H1 (cell line): ENCODE measurements around the gene DLG1. TPM values are rescaled to one million over a fixed set of nuclear protein-coding genes. Genes with fewer than 3 reads are reported as not detected.

ENCODE experiments used
- CTCF ChIA-PET: fragments of 300-600 bp; sonication (Branson Sonifier 250); formaldehyde crosslinking; loops from one replicate; lab custom pipeline; 2021; ENCODE audit not compliant: partially characterized antibody; lab: Charles Lee
- POLR2A ChIA-PET: fragments of 300-600 bp; sonication (Branson Sonifier 250); formaldehyde crosslinking; loops from one replicate; lab custom pipeline; 2021; ENCODE audit warnings: inconsistent platforms; ENCODE audit not compliant: partially characterized antibody; lab: Charles Lee
- DNase-seq, 2 experiments: peaks; one replicate each; pipeline versions ENCODE4 v3.0.0 to v3.0.0-alpha.2; 2010 to 2022; ENCODE audit warnings: low spot score in 2 of 2, low read depth in 1 of 2, mixed read lengths in 1 of 2
- FAIRE-seq: peaks from 2 replicates; lab custom pipeline; 2011; peaks lifted over from hg19 to GRCh38; lab: Jason Lieb, UNC
- H2AFZ ChIP-seq: 2 replicates; pipeline ENCODE4 v1.8.1; 2012; ENCODE audit warnings: low read length, inconsistent platforms
- H2AK5ac ChIP-seq: 2 replicates; pipeline ENCODE4 v1.6.1; 2013; ENCODE audit warnings: low read depth, low read length
- H2BK120ac ChIP-seq: replicated peaks from 2 replicates; pipeline ENCODE3; 2013; ENCODE audit warnings: low read depth, low read length, inconsistent platforms
- H2BK12ac ChIP-seq: 2 replicates; pipeline ENCODE4 v1.6.1; 2013; ENCODE audit warnings: low read depth, low read length
- H2BK15ac ChIP-seq: 2 replicates; pipeline ENCODE4 v1.6.1; 2013; ENCODE audit warnings: low read length
- H2BK20ac ChIP-seq: 2 replicates; pipeline ENCODE4 v1.6.1; 2013; ENCODE audit warnings: low read length
- H2BK5ac ChIP-seq: 2 replicates; pipeline ENCODE4 v1.6.1; 2013; ENCODE audit warnings: low read depth, low read length
- H3K14ac ChIP-seq: 2 replicates; pipeline ENCODE4 v1.6.1; 2013; ENCODE audit warnings: inconsistent platforms; ENCODE audit not compliant: insufficient read length
- H3K18ac ChIP-seq: 2 replicates; pipeline ENCODE4 v1.6.1; 2013; ENCODE audit warnings: low read length; ENCODE audit errors: extremely low read depth
- H3K23ac ChIP-seq: 2 replicates; pipeline ENCODE4 v1.6.1; 2013; ENCODE audit warnings: inconsistent platforms; ENCODE audit not compliant: insufficient read length
- H3K23me2 ChIP-seq: 2 replicates; pipeline ENCODE4 v1.6.1; 2013; ENCODE audit warnings: low read depth, low read length
- H3K27ac ChIP-seq: 2 replicates; pipeline ENCODE4 v1.6.1; 2011; ENCODE audit warnings: low read depth, low read length, inconsistent platforms
- H3K27me3 ChIP-seq, 4 experiments: replicated peaks in 1 of 4; 1 replicate in 1 of 4; 2 replicates in 3 of 4; pipeline versions ENCODE4 v1.6.1 to v1.8.1; 2011 to 2013; ENCODE audit warnings: low read length in 3 of 4, mild to moderate bottlenecking in 3 of 4, inconsistent platforms in 2 of 4, mixed read lengths in 2 of 4, moderate library complexity in 1 of 4; ENCODE audit not compliant: control insufficient read depth in 3 of 4, insufficient read depth in 3 of 4; ENCODE audit errors: extremely low read depth in 1 of 4
- H3K36me3 ChIP-seq, 4 experiments: 2 replicates each; pipeline versions ENCODE4 v1.6.1 to v1.8.1; 2011 to 2013; ENCODE audit warnings: mild to moderate bottlenecking in 4 of 4, low read length in 3 of 4, moderate library complexity in 2 of 4, control low read depth in 1 of 4, inconsistent platforms in 1 of 4; ENCODE audit not compliant: insufficient read depth in 4 of 4, control insufficient read depth in 2 of 4
- H3K4ac ChIP-seq: replicated peaks from 2 replicates; pipeline ENCODE3; 2013; ENCODE audit warnings: low read length, low read depth, mixed read lengths, inconsistent platforms; ENCODE audit not compliant: insufficient read length
- H3K4me1 ChIP-seq, 4 experiments: replicated peaks in 1 of 4; 1 replicate in 1 of 4; 2 replicates in 3 of 4; pipeline versions ENCODE4 v1.6.1 to v1.8.1; 2011 to 2013; ENCODE audit warnings: low read length in 3 of 4, inconsistent platforms in 2 of 4, mixed read lengths in 1 of 4; ENCODE audit not compliant: insufficient read depth in 4 of 4, control insufficient read depth in 3 of 4
- H3K4me2 ChIP-seq, 2 experiments: 2 replicates each; pipeline versions ENCODE4 v1.6.1 to v1.8.1; 2011 to 2013; ENCODE audit warnings: low read depth in 2 of 2, low read length in 2 of 2, control low read depth in 1 of 2, inconsistent platforms in 1 of 2, mild to moderate bottlenecking in 1 of 2; ENCODE audit not compliant: insufficient read depth in 1 of 2
- H3K4me3 ChIP-seq, 4 experiments: fragments of 200-600, 300-600 bp in 1 of 4; sonication (generic), shearing (Covaris generic), sonication (Bioruptor Twin) in 1 of 4; 2 replicates each; pipeline versions ENCODE4 v1.5.1 to v1.8.1; 2011 to 2016; ENCODE audit warnings: low read length in 4 of 4, low read depth in 3 of 4, control low read depth in 2 of 4, inconsistent platforms in 2 of 4, mild to moderate bottlenecking in 2 of 4, mixed read lengths in 1 of 4, moderate library complexity in 1 of 4; ENCODE audit not compliant: insufficient read depth in 2 of 4; ENCODE audit errors: extremely low read depth in 1 of 4
- H3K56ac ChIP-seq: replicated peaks from 2 replicates; pipeline ENCODE3; 2013; ENCODE audit warnings: low read depth, mild to moderate bottlenecking, mixed read lengths, low read length, inconsistent platforms; ENCODE audit not compliant: insufficient read length
- H3K79me1 ChIP-seq: 2 replicates; pipeline ENCODE4 v1.6.1; 2013; ENCODE audit warnings: low read depth, low read length, control low read depth
- H3K79me2 ChIP-seq, 2 experiments: 2 replicates each; pipeline versions ENCODE4 v1.6.1 to v1.8.1; 2012 to 2013; ENCODE audit warnings: low read length in 2 of 2, mild to moderate bottlenecking in 2 of 2, inconsistent platforms in 1 of 2; ENCODE audit not compliant: insufficient read depth in 2 of 2, control insufficient read depth in 1 of 2
- H3K9ac ChIP-seq, 4 experiments: replicated peaks in 1 of 4; 1 replicate in 1 of 4; 2 replicates in 3 of 4; pipeline versions ENCODE4 v1.6.1 to v1.8.1; 2011 to 2013; ENCODE audit warnings: low read depth in 3 of 4, low read length in 3 of 4, control low read depth in 2 of 4, mild to moderate bottlenecking in 2 of 4, moderate library complexity in 2 of 4, inconsistent platforms in 1 of 4; ENCODE audit errors: extremely low read depth in 1 of 4
- H3K9me3 ChIP-seq, 2 experiments: 2 replicates each; pipeline versions ENCODE4 v1.6.1 to v1.8.1; 2012 to 2013; ENCODE audit warnings: mild to moderate bottlenecking in 2 of 2, moderate library complexity in 2 of 2, control low read depth in 1 of 2, inconsistent platforms in 1 of 2, low read depth in 1 of 2, low read length in 1 of 2, mixed read lengths in 1 of 2; ENCODE audit not compliant: insufficient read depth in 2 of 2
- H4K20me1 ChIP-seq, 2 experiments: replicated peaks in 1 of 2; 2 replicates each; pipeline versions ENCODE3 to v1.8.1; 2011 to 2013; ENCODE audit warnings: inconsistent platforms in 2 of 2, low read length in 2 of 2, mild to moderate bottlenecking in 1 of 2; ENCODE audit not compliant: insufficient read depth in 2 of 2, control insufficient read depth in 1 of 2
- H4K5ac ChIP-seq: 2 replicates; pipeline ENCODE4 v1.6.1; 2013; ENCODE audit warnings: low read length, low read depth, mixed read lengths, inconsistent platforms; ENCODE audit not compliant: insufficient read length
- H4K8ac ChIP-seq: 2 replicates; pipeline ENCODE4 v1.8.0; 2013; ENCODE audit warnings: mild to moderate bottlenecking, moderate library complexity, low read length, inconsistent platforms; ENCODE audit not compliant: insufficient read depth; ENCODE audit errors: extremely low read depth
- H4K91ac ChIP-seq: replicated peaks from 2 replicates; pipeline ENCODE3; 2013; ENCODE audit warnings: low read length, mixed read lengths, inconsistent platforms; ENCODE audit not compliant: insufficient read length
- CHD2 ChIP-seq: IDR thresholded peaks from 2 replicates; pipeline ENCODE4 v1.6.1; 2012; ENCODE audit warnings: low read length, improper control_type of control experiment
- HDAC2 ChIP-seq, 2 experiments: fragments of 300-600 bp in 1 of 2; sonication (generic) in 1 of 2; IDR thresholded peaks; 2 replicates each; pipeline ENCODE4 v1.6.1; 2011 to 2012; ENCODE audit warnings: low read depth in 2 of 2, low read length in 2 of 2, mild to moderate bottlenecking in 2 of 2, moderate library complexity in 2 of 2, borderline replicate concordance in 1 of 2, inconsistent platforms in 1 of 2
- HDAC6 ChIP-seq: IDR thresholded peaks from one replicate; pipeline ENCODE4 v1.7.1; 2012; ENCODE audit warnings: low read depth, mild to moderate bottlenecking, inconsistent platforms, low read length, moderate library complexity
- NRF1 ChIP-seq: IDR thresholded peaks from 2 replicates; pipeline ENCODE4 v1.6.1; 2011; ENCODE audit warnings: mild to moderate bottlenecking, low read depth, low read length, improper control_type of control experiment
- POU5F1 ChIP-seq: IDR thresholded peaks from 2 replicates; pipeline ENCODE4 v1.6.1; 2011; ENCODE audit warnings: low read depth, mild to moderate bottlenecking, low read length, moderate library complexity
- RXRA ChIP-seq: IDR thresholded peaks from 2 replicates; pipeline ENCODE4 v1.6.1; 2011; ENCODE audit warnings: low read depth, mild to moderate bottlenecking, low read length, moderate library complexity; ENCODE audit not compliant: insufficient read depth
- SRF ChIP-seq: IDR thresholded peaks from 2 replicates; pipeline ENCODE4 v1.6.1; 2011; ENCODE audit warnings: mild to moderate bottlenecking, low read depth, low read length, moderate library complexity
- TEAD4 ChIP-seq: IDR thresholded peaks from 2 replicates; pipeline ENCODE4 v1.6.1; 2012; ENCODE audit warnings: low read depth, low read length, inconsistent platforms, mixed read lengths
- ZNF274 ChIP-seq: IDR thresholded peaks from 2 replicates; pipeline ENCODE4 v1.7.0; 2012; ENCODE audit warnings: low read length, borderline replicate concordance; ENCODE audit errors: extremely low read depth
- polyA plus RNA-seq, 7 experiments: library from polyadenylated mRNA; depleted of rRNA in 3 of 7; stranded (reverse) in 5 of 7; unstranded in 2 of 7; fragments of >200 nt in 5 of 7; fragments of 200-250 nt in 2 of 7; gene quantifications; 1 replicate in 5 of 7; 2 replicates in 1 of 7; 4 replicates in 1 of 7; pipeline versions ENCODE4 v1.2.1 to v1.2.3, GENCODE V29; 2011 to 2013; ENCODE audit warnings: missing spikeins in 2 of 7, mixed read lengths in 2 of 7
- total RNA-seq: library from RNA; stranded (reverse); fragmentation: NEBNext Ultra II Directional; extraction: Animal tissue kit (Norgen Biotek cat#: 25700); gene quantifications from 2 replicates; pipeline ENCODE4 v1.2.1, GENCODE V29; 2021
- TF ChIP-seq, protein P1 (sequence below): IDR thresholded peaks from 2 replicates; pipeline ENCODE4 v1.6.1; 2011; ENCODE audit warnings: low read length, improper control_type of control experiment
- TF ChIP-seq, protein P2 (sequence below): IDR thresholded peaks from 2 replicates; pipeline ENCODE4 v1.6.1; 2012; ENCODE audit warnings: low read length, inconsistent platforms
- TF ChIP-seq, protein P3 (sequence below): IDR thresholded peaks from 2 replicates; pipeline ENCODE4 v1.6.1; 2012; ENCODE audit warnings: inconsistent platforms

The DLG1 gene
- total and polyA plus RNA-seq, 2 of the 8 experiments (the other 6 are each of a cell fraction or from before 2014, with no cell fraction given) = 13.4 to 78.8 TPM

GRCh38 chr3:197262709-197263108 lies 35.7 kb downstream of the DLG1 start:
- FAIRE-seq = no peak
- H2AK5ac ChIP-seq = no peak overlapping the region
- H3K27me3 ChIP-seq = no peaks in the 10 kb centered on the region
- H2BK120ac ChIP-seq = no peak overlapping the region
- no peaks in the 10 kb centered on the region for H3K9me3 ChIP-seq
- H4K20me1 ChIP-seq = peaks cover 2 to 4% of the 10 kb centered on the region in 2 experiments
- no peaks in the 10 kb centered on the region for H3K36me3 ChIP-seq
- POLR2A ChIA-PET = interaction anchor here (1.1 kb wide), 2 partner anchors 19 to 20 kb away, joined by 3 read pairs; no protein-coding TSS in a partner anchor
- H3K79me2 ChIP-seq = peaks cover 0 to 92% of the 10 kb centered on the region in 2 experiments; a peak in 2 of 4 replicates
- no peak overlapping the region for H3K56ac ChIP-seq
- H2BK20ac ChIP-seq = no peak overlapping the region
- no peak overlapping the region for H2AFZ ChIP-seq
- H4K8ac ChIP-seq = no peak overlapping the region
- H3K27ac ChIP-seq = no peak overlapping the region
- no peak overlapping the region for H3K4me3 ChIP-seq
- no peak overlapping the region for H2BK15ac ChIP-seq
- no peak overlapping the region for H3K18ac ChIP-seq
- H3K4ac ChIP-seq = no peak overlapping the region
- no peak overlapping the region for H4K5ac ChIP-seq
- H3K9ac ChIP-seq = no peak overlapping the region
- no peaks in the 10 kb centered on the region for H3K4me1 ChIP-seq
- no peak overlapping the region for H3K4me2 ChIP-seq
- no peak overlapping the region for H4K91ac ChIP-seq
- H2BK5ac ChIP-seq = no peak overlapping the region
- no peak overlapping the region for H3K14ac ChIP-seq
- H2BK12ac ChIP-seq = no peak overlapping the region
- CTCF ChIA-PET = interaction anchor here (0.9 to 1.7 kb wide), 3 partner anchors 9 to 239 kb away, joined by 3 to 5 read pairs (median 4); no protein-coding TSS in a partner anchor
- no peaks in the 10 kb centered on the region for H3K23me2 ChIP-seq
- no peak for DNase-seq
- no peak overlapping the region for H3K23ac ChIP-seq
- H3K79me1 ChIP-seq = peaks cover 6% of the 10 kb centered on the region; the same call in 1 of the 2 replicates
- TF ChIP-seq, protein P1, sequence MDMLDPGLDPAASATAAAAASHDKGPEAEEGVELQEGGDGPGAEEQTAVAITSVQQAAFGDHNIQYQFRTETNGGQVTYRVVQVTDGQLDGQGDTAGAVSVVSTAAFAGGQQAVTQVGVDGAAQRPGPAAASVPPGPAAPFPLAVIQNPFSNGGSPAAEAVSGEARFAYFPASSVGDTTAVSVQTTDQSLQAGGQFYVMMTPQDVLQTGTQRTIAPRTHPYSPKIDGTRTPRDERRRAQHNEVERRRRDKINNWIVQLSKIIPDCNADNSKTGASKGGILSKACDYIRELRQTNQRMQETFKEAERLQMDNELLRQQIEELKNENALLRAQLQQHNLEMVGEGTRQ = no peak
- TF ChIP-seq, protein P2, sequence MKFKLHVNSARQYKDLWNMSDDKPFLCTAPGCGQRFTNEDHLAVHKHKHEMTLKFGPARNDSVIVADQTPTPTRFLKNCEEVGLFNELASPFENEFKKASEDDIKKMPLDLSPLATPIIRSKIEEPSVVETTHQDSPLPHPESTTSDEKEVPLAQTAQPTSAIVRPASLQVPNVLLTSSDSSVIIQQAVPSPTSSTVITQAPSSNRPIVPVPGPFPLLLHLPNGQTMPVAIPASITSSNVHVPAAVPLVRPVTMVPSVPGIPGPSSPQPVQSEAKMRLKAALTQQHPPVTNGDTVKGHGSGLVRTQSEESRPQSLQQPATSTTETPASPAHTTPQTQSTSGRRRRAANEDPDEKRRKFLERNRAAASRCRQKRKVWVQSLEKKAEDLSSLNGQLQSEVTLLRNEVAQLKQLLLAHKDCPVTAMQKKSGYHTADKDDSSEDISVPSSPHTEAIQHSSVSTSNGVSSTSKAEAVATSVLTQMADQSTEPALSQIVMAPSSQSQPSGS = no peak
- TF ChIP-seq RXRA (no peak), HDAC6 (no peak), TEAD4 (no peak), HDAC2 (IDR thresholded peaks at IDR 0.05; ENCODE audit: borderline replicate concordance in 1 of 2, low read depth in 2 of 2, low read length in 2 of 2) (no peak), POU5F1 (no peak), ZNF274 (no peak), NRF1 (no peak), CHD2 (no peak), SRF (no peak)
- TF ChIP-seq, protein P3, sequence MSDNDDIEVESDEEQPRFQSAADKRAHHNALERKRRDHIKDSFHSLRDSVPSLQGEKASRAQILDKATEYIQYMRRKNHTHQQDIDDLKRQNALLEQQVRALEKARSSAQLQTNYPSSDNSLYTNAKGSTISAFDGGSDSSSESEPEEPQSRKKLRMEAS = no peak
